ENCODE data around the gene ZNF337.
A peak's percentile ranks its signal among the peaks of the same experiment; 100 is the strongest.

The ZNF337 gene

GRCh38 chr20:25624500-25624939, 72.1 kb downstream of the ZNF337 start:
- Histone ChIP-seq H3K4me3 (ENCODE audit: low read depth, low read length) (peak overlapping the region; percentile 77), H3K9ac (ENCODE audit: low read length) (peak overlapping the region; percentile 96), H3K27me3 (ENCODE audit: control insufficient read depth, insufficient read depth, low read length) (peaks cover 12% of the 10 kb centered on the region; the same call in 1 of the 2 replicates), H3K27ac (ENCODE audit: low read depth, low read length) (peak overlapping the region; percentile 95; the same call in 1 of the 2 replicates), H3K9me3 (ENCODE audit: control insufficient read depth, insufficient read depth, low read depth, low read length) (peaks cover 6% of the 10 kb centered on the region; the same call in 1 of the 2 replicates), H3K4me1 (ENCODE audit: control insufficient read depth, insufficient read depth, low read length) (peaks cover 29% of the 10 kb centered on the region), H3K36me3 (ENCODE audit: control insufficient read depth, insufficient read depth, low read length) (no peaks in the 10 kb centered on the region)
